ENCODE data around the gene KITLG. TPM values are rescaled to one million over a fixed set of nuclear protein-coding genes. Genes with fewer than 3 reads are reported as not detected.

KITLG gene
- total and polyA plus RNA-seq, 2 experiments from 2014 or later: 3.1 to 10.7 TPM

DNA sequence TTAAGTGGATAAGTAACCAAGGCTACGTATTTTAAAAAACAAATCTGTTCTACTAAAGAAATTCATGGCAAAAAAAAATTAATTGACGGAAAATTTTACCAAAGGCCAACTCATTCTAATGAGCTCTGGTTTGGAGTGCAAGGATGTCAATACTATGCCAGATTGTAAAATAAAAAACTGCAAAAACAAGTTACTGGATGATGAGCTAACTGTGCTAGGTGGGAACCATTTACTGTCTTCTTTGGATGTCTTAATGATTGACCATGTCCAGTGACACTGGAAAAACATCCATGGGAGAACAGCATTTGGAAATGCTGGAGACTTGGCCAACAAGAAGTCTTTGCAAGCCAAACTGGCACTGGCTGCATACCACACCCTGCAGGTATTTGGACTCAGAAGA lies 41.6 kb downstream of the KITLG start:
- Histone ChIP-seq H3K4me3 (no peak overlapping the region), H3K4me2 (no peak overlapping the region), H3K27ac (ENCODE audit: low read depth) (no peak overlapping the region), H3K79me2 (replicated peaks; ENCODE audit: insufficient read depth) (no peaks in the 10 kb centered on the region), H3F3A (replicated peaks; ENCODE audit: low read depth) (no peaks in the 10 kb centered on the region), H3K9me2 (ENCODE audit: insufficient read depth) (peaks cover 11% of the 10 kb centered on the region; the same call in 1 of the 2 replicates), H4K20me1 (replicated peaks; ENCODE audit: insufficient read depth) (no peaks in the 10 kb centered on the region), H3K4me1 (ENCODE audit: insufficient read depth) (no peaks in the 10 kb centered on the region), H2AFZ (no peak overlapping the region), H3K36me3 (ENCODE audit: insufficient read depth) (no peaks in the 10 kb centered on the region), H3K27me3 (ENCODE audit: insufficient read depth) (no peaks in the 10 kb centered on the region)
- peaks cover 8% of the 10 kb centered on the region; the same call in 2 of the 3 replicates for H3K36me3 Mint-ChIP-seq (ENCODE audit: low read depth)
- no peak for DNase-seq (ENCODE audit: low spot score)
- no peaks in the 10 kb centered on the region for H3K9me3 Mint-ChIP-seq
- no peak for ATAC-seq
- no peak overlapping the region for H3K4me3 Mint-ChIP-seq
- H3K27ac Mint-ChIP-seq: no peak overlapping the region
- H3K27me3 Mint-ChIP-seq (ENCODE audit: insufficient read depth, low read depth, poor library complexity): no peaks in the 10 kb centered on the region
- TF ChIP-seq REST (IDR thresholded peaks at IDR 0.05; ENCODE audit: unreplicated experiment) (no peak), EZH2phosphoT487 (IDR thresholded peaks at IDR 0.05; ENCODE audit: unreplicated experiment) (no peak), STAT1 (IDR thresholded peaks at IDR 0.05; ENCODE audit: unreplicated experiment) (no peak), POLR2AphosphoS5 (IDR thresholded peaks at IDR 0.05; ENCODE audit: low read depth) (no peak), NANOG (IDR thresholded peaks at IDR 0.05; ENCODE audit: borderline replicate concordance) (no peak), EZH2 (IDR thresholded peaks at IDR 0.05; ENCODE audit: low read depth, unreplicated experiment) (no peak), ZNF114 (CRISPR knock-in tag; IDR thresholded peaks at IDR 0.05) (no peak), JUNB (IDR thresholded peaks at IDR 0.05; ENCODE audit: unreplicated experiment) (no peak), ZNF331 (CRISPR knock-in tag; IDR thresholded peaks at IDR 0.05; ENCODE audit: low read depth) (no peak), CREB1 (CRISPR knock-in tag; IDR thresholded peaks at IDR 0.05; ENCODE audit: low read depth) (no peak)
- TF ChIP-seq, protein P1, sequence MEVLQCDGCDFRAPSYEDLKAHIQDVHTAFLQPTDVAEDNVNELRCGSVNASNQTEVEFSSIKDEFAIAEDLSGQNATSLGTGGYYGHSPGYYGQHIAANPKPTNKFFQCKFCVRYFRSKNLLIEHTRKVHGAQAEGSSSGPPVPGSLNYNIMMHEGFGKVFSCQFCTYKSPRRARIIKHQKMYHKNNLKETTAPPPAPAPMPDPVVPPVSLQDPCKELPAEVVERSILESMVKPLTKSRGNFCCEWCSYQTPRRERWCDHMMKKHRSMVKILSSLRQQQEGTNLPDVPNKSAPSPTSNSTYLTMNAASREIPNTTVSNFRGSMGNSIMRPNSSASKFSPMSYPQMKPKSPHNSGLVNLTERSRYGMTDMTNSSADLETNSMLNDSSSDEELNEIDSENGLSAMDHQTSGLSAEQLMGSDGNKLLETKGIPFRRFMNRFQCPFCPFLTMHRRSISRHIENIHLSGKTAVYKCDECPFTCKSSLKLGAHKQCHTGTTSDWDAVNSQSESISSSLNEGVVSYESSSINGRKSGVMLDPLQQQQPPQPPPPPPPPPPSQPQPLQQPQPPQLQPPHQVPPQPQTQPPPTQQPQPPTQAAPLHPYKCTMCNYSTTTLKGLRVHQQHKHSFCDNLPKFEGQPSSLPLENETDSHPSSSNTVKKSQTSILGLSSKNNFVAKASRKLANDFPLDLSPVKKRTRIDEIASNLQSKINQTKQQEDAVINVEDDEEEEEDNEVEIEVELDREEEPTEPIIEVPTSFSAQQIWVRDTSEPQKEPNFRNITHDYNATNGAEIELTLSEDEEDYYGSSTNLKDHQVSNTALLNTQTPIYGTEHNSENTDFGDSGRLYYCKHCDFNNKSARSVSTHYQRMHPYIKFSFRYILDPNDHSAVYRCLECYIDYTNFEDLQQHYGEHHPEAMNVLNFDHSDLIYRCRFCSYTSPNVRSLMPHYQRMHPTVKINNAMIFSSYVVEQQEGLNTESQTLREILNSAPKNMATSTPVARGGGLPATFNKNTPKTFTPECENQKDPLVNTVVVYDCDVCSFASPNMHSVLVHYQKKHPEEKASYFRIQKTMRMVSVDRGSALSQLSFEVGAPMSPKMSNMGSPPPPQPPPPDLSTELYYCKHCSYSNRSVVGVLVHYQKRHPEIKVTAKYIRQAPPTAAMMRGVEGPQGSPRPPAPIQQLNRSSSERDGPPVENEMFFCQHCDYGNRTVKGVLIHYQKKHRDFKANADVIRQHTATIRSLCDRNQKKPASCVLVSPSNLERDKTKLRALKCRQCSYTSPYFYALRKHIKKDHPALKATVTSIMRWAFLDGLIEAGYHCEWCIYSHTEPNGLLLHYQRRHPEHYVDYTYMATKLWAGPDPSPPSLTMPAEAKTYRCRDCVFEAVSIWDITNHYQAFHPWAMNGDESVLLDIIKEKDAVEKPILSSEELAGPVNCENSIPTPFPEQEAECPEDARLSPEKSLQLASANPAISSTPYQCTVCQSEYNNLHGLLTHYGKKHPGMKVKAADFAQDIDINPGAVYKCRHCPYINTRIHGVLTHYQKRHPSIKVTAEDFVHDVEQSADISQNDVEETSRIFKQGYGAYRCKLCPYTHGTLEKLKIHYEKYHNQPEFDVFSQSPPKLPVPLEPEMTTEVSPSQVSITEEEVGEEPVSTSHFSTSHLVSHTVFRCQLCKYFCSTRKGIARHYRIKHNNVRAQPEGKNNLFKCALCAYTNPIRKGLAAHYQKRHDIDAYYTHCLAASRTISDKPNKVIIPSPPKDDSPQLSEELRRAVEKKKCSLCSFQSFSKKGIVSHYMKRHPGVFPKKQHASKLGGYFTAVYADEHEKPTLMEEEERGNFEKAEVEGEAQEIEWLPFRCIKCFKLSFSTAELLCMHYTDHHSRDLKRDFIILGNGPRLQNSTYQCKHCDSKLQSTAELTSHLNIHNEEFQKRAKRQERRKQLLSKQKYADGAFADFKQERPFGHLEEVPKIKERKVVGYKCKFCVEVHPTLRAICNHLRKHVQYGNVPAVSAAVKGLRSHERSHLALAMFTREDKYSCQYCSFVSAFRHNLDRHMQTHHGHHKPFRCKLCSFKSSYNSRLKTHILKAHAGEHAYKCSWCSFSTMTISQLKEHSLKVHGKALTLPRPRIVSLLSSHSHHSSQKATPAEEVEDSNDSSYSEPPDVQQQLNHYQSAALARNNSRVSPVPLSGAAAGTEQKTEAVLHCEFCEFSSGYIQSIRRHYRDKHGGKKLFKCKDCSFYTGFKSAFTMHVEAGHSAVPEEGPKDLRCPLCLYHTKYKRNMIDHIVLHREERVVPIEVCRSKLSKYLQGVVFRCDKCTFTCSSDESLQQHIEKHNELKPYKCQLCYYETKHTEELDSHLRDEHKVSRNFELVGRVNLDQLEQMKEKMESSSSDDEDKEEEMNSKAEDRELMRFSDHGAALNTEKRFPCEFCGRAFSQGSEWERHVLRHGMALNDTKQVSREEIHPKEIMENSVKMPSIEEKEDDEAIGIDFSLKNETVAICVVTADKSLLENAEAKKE (CRISPR knock-in tag; IDR thresholded peaks at IDR 0.05): no peak
- TF ChIP-seq, protein P2, sequence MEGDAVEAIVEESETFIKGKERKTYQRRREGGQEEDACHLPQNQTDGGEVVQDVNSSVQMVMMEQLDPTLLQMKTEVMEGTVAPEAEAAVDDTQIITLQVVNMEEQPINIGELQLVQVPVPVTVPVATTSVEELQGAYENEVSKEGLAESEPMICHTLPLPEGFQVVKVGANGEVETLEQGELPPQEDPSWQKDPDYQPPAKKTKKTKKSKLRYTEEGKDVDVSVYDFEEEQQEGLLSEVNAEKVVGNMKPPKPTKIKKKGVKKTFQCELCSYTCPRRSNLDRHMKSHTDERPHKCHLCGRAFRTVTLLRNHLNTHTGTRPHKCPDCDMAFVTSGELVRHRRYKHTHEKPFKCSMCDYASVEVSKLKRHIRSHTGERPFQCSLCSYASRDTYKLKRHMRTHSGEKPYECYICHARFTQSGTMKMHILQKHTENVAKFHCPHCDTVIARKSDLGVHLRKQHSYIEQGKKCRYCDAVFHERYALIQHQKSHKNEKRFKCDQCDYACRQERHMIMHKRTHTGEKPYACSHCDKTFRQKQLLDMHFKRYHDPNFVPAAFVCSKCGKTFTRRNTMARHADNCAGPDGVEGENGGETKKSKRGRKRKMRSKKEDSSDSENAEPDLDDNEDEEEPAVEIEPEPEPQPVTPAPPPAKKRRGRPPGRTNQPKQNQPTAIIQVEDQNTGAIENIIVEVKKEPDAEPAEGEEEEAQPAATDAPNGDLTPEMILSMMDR (conservative IDR thresholded peaks at IDR 0.05; ENCODE audit: low read depth in 2 of 2): no peak
- TF ChIP-seq, protein P3, sequence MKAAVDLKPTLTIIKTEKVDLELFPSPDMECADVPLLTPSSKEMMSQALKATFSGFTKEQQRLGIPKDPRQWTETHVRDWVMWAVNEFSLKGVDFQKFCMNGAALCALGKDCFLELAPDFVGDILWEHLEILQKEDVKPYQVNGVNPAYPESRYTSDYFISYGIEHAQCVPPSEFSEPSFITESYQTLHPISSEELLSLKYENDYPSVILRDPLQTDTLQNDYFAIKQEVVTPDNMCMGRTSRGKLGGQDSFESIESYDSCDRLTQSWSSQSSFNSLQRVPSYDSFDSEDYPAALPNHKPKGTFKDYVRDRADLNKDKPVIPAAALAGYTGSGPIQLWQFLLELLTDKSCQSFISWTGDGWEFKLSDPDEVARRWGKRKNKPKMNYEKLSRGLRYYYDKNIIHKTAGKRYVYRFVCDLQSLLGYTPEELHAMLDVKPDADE (IDR thresholded peaks at IDR 0.05): no peak
- no peaks in the 10 kb centered on the region for H3K4me1 Mint-ChIP-seq

Data from GM23338 (cell line).